ENCODE data around the gene ELOA. TPM values are rescaled to one million over a fixed set of nuclear protein-coding genes. Genes with fewer than 3 reads are reported as not detected.
A peak's percentile ranks its signal among the peaks of the same experiment; 100 is the strongest.

The ELOA gene
- total RNA-seq, 1 donor from 2014 or later: 58.1 TPM

GRCh38 chr1:23807453-23807852, 64.2 kb downstream of the ELOA start:
- no peak for FAIRE-seq
- Mint-ChIP-seq H3K9me3 (ENCODE audit: unreplicated experiment) (no peaks in the 10 kb centered on the region), H3K4me1 (ENCODE audit: low read depth, unreplicated experiment) (peaks cover 9% of the 10 kb centered on the region), H3K27ac (ENCODE audit: unreplicated experiment) (peak overlapping the region; percentile 3), H3K27me3 (ENCODE audit: low read depth, unreplicated experiment) (peaks cover 4% of the 10 kb centered on the region), H3K4me3 (ENCODE audit: unreplicated experiment) (no peak overlapping the region), H3K36me3 (ENCODE audit: low read depth, unreplicated experiment) (peaks cover 25% of the 10 kb centered on the region)
- H3K27ac ChIP-seq (ENCODE audit: low read depth, low read length): no peak overlapping the region
- no peak overlapping the region for H3K4me2 ChIP-seq (ENCODE audit: low read length)
- no peaks in the 10 kb centered on the region for H4K20me1 ChIP-seq (ENCODE audit: insufficient read depth, low read length)
- H3K9ac ChIP-seq (ENCODE audit: low read length): no peak overlapping the region
- H3K79me2 ChIP-seq (ENCODE audit: insufficient read depth, low read length): no peaks in the 10 kb centered on the region
- H3K27me3 ChIP-seq (ENCODE audit: insufficient read depth, low read length): no peaks in the 10 kb centered on the region
- H3K4me3 ChIP-seq (ENCODE audit: insufficient read depth, low read depth, low read length): no peak overlapping the region
- no peak overlapping the region for H2AFZ ChIP-seq (ENCODE audit: low read depth, low read length)
- no peak for TF ChIP-seq EZH2 (IDR thresholded peaks at IDR 0.05; ENCODE audit: insufficient read depth, low read length)
- TF ChIP-seq, protein P1, sequence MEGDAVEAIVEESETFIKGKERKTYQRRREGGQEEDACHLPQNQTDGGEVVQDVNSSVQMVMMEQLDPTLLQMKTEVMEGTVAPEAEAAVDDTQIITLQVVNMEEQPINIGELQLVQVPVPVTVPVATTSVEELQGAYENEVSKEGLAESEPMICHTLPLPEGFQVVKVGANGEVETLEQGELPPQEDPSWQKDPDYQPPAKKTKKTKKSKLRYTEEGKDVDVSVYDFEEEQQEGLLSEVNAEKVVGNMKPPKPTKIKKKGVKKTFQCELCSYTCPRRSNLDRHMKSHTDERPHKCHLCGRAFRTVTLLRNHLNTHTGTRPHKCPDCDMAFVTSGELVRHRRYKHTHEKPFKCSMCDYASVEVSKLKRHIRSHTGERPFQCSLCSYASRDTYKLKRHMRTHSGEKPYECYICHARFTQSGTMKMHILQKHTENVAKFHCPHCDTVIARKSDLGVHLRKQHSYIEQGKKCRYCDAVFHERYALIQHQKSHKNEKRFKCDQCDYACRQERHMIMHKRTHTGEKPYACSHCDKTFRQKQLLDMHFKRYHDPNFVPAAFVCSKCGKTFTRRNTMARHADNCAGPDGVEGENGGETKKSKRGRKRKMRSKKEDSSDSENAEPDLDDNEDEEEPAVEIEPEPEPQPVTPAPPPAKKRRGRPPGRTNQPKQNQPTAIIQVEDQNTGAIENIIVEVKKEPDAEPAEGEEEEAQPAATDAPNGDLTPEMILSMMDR (IDR thresholded peaks at IDR 0.05; ENCODE audit: insufficient read depth, low read depth, low read length): no peak
- no peak for DNase-seq (ENCODE audit: low read depth)
- peaks cover 2% of the 10 kb centered on the region for H3K36me3 ChIP-seq (ENCODE audit: insufficient read depth, low read length)
- no peaks in the 10 kb centered on the region for H3K9me3 ChIP-seq (ENCODE audit: insufficient read depth, low read depth, low read length)
- no peaks in the 10 kb centered on the region for H3K4me1 ChIP-seq (ENCODE audit: insufficient read depth, low read length)

- H3K27ac Mint-ChIP-seq (ENCODE audit: unreplicated experiment): no peak overlapping the region
- Histone ChIP-seq H3K4me2 (ENCODE audit: low read length) (no peak overlapping the region), H3K79me2 (ENCODE audit: insufficient read depth, low read length) (no peaks in the 10 kb centered on the region), H4K20me1 (ENCODE audit: insufficient read depth, low read length) (no peaks in the 10 kb centered on the region), H3K9me3 (ENCODE audit: insufficient read depth, low read depth, low read length) (no peaks in the 10 kb centered on the region), H3K27ac (ENCODE audit: low read depth, low read length) (no peak overlapping the region), H2AFZ (ENCODE audit: low read depth, low read length) (no peak overlapping the region), H3K4me1 (ENCODE audit: insufficient read depth, low read length) (no peaks in the 10 kb centered on the region), H3K36me3 (ENCODE audit: insufficient read depth, low read length) (peaks cover 2% of the 10 kb centered on the region), H3K9ac (ENCODE audit: low read length) (no peak overlapping the region), H3K4me3 (ENCODE audit: insufficient read depth, low read depth, low read length) (no peak overlapping the region), H3K27me3 (ENCODE audit: insufficient read depth, low read length) (no peaks in the 10 kb centered on the region)
- H3K27me3 Mint-ChIP-seq (ENCODE audit: low read depth, unreplicated experiment): peaks cover 4% of the 10 kb centered on the region
- TF ChIP-seq, protein P1 (IDR thresholded peaks at IDR 0.05; ENCODE audit: insufficient read depth, low read depth, low read length): peak; percentile 46
- no peak for TF ChIP-seq EZH2 (IDR thresholded peaks at IDR 0.05; ENCODE audit: insufficient read depth, low read length)
- H3K4me3 Mint-ChIP-seq (ENCODE audit: unreplicated experiment): no peak overlapping the region
- DNase-seq (ENCODE audit: low read depth): peak; percentile 36
- peaks cover 29% of the 10 kb centered on the region for H3K36me3 Mint-ChIP-seq (ENCODE audit: low read depth, unreplicated experiment)
- no peaks in the 10 kb centered on the region for H3K9me3 Mint-ChIP-seq (ENCODE audit: unreplicated experiment)
- no peak for FAIRE-seq
- H3K4me1 Mint-ChIP-seq (ENCODE audit: low read depth, unreplicated experiment): peaks cover 9% of the 10 kb centered on the region
Measured at GRCh38 chr1:23809751-23810171, 66.5 kb downstream of the ELOA start.

GRCh38 chr1:23810818-23811540, 67.7 kb downstream of the ELOA start:
- Mint-ChIP-seq H3K36me3 (ENCODE audit: low read depth, unreplicated experiment) (peaks cover 25% of the 10 kb centered on the region), H3K27me3 (ENCODE audit: low read depth, unreplicated experiment) (peaks cover 4% of the 10 kb centered on the region), H3K4me1 (ENCODE audit: low read depth, unreplicated experiment) (peaks cover 9% of the 10 kb centered on the region), H3K9me3 (ENCODE audit: unreplicated experiment) (no peaks in the 10 kb centered on the region), H3K4me3 (ENCODE audit: unreplicated experiment) (no peak overlapping the region), H3K27ac (ENCODE audit: unreplicated experiment) (peak overlapping the region; percentile 42)
- H2AFZ ChIP-seq (ENCODE audit: low read depth, low read length): no peak overlapping the region
- no peaks in the 10 kb centered on the region for H3K27me3 ChIP-seq (ENCODE audit: insufficient read depth, low read length)
- no peak overlapping the region for H3K4me3 ChIP-seq (ENCODE audit: insufficient read depth, low read depth, low read length)
- peaks cover 2% of the 10 kb centered on the region for H3K36me3 ChIP-seq (ENCODE audit: insufficient read depth, low read length)
- H4K20me1 ChIP-seq (ENCODE audit: insufficient read depth, low read length): no peaks in the 10 kb centered on the region
- no peak for FAIRE-seq
- no peaks in the 10 kb centered on the region for H3K9me3 ChIP-seq (ENCODE audit: insufficient read depth, low read depth, low read length)
- no peaks in the 10 kb centered on the region for H3K4me1 ChIP-seq (ENCODE audit: insufficient read depth, low read length)
- H3K79me2 ChIP-seq (ENCODE audit: insufficient read depth, low read length): no peaks in the 10 kb centered on the region
- H3K27ac ChIP-seq (ENCODE audit: low read depth, low read length): no peak overlapping the region
- no peak overlapping the region for H3K4me2 ChIP-seq (ENCODE audit: low read length)
- no peak for DNase-seq (ENCODE audit: low read depth)
- no peak for TF ChIP-seq EZH2 (IDR thresholded peaks at IDR 0.05; ENCODE audit: insufficient read depth, low read length)
- TF ChIP-seq, protein P1 (IDR thresholded peaks at IDR 0.05; ENCODE audit: insufficient read depth, low read depth, low read length): peak; percentile 55
- H3K9ac ChIP-seq (ENCODE audit: low read length): no peak overlapping the region

All from astrocyte (in vitro differentiated cells and primary cell).